ENCODE data around the gene STRN.

Gene STRN

DNA sequence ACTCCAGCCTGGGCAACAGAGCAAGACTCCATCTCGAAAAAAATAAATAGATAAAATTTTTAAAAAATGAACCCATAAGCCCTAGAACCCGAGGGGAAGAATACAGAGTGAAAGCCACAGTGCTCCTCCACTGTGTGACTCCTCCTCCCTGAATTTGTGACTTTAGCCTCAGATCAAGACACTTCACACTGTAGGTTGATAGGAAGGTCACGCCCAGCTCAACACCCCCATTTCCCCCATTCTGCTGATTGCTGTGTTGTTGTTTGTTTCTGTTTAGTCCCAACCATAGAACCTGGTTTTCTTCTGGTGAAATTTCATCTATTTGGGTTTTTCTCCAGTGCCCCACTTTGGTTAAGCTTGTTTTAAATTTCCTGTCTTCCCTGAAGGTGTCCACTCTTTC lies 167.6 kb downstream of the STRN start:
- TF ChIP-seq, protein P1, sequence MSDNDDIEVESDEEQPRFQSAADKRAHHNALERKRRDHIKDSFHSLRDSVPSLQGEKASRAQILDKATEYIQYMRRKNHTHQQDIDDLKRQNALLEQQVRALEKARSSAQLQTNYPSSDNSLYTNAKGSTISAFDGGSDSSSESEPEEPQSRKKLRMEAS (IDR thresholded peaks at IDR 0.05; ENCODE audit: low read depth, low read length), result no peak
- TF ChIP-seq MYC (IDR thresholded peaks at IDR 0.05; ENCODE audit: low read depth, low read length), result no peak
- no peak for TF ChIP-seq CTCF (IDR thresholded peaks at IDR 0.05; ENCODE audit: low read depth, low read length)
- no peak for TF ChIP-seq POLR2A (IDR thresholded peaks at IDR 0.05; ENCODE audit: extremely low read depth, insufficient read length)
- DNase-seq (ENCODE audit: low read depth), result no peak
- H3K4me3 ChIP-seq (ENCODE audit: low read depth, low read length), result no peak overlapping the region

- no peak for DNase-seq (ENCODE audit: low read depth)
- TF ChIP-seq, protein P1 (IDR thresholded peaks at IDR 0.05; ENCODE audit: low read depth, low read length), result no peak
- no peak for TF ChIP-seq POLR2A (IDR thresholded peaks at IDR 0.05; ENCODE audit: extremely low read depth, insufficient read length)
- no peak for TF ChIP-seq MYC (IDR thresholded peaks at IDR 0.05; ENCODE audit: low read depth, low read length)
- TF ChIP-seq CTCF (IDR thresholded peaks at IDR 0.05; ENCODE audit: low read depth, low read length), result no peak
- H3K4me3 ChIP-seq (ENCODE audit: low read depth, low read length), result no peak overlapping the region
Measured at GRCh38 chr2:36797324-36798070, 168.8 kb downstream of the STRN start.

Measured in NB4 (cell line).